H9 (cell line): ENCODE measurements around the gene NMUR2. TPM values are rescaled to one million over a fixed set of nuclear protein-coding genes. Genes with fewer than 3 reads are reported as not detected.
A peak's percentile ranks its signal among the peaks of the same experiment; 100 is the strongest.

ENCODE experiments used
- DNase-seq: peaks from one replicate; pipeline ENCODE4 v3.0.0-alpha.2; 2017
- H2AFZ ChIP-seq: one replicate; pipeline ENCODE4 v1.6.1; 2013; ENCODE audit warnings: mild to moderate bottlenecking, low read length, control low read depth, moderate library complexity
- H2AK5ac ChIP-seq: 2 replicates; pipeline ENCODE4 v1.6.1; 2013; ENCODE audit warnings: low read length, control low read depth, mixed read lengths; ENCODE audit not compliant: insufficient read length
- H2BK120ac ChIP-seq: one replicate; pipeline ENCODE4 v1.6.1; 2013; ENCODE audit warnings: low read depth, mild to moderate bottlenecking, low read length, control low read depth, inconsistent platforms; ENCODE audit not compliant: poor library complexity, severe bottlenecking
- H2BK12ac ChIP-seq: 2 replicates; pipeline ENCODE4 v1.6.1; 2013; ENCODE audit warnings: low read length, control low read depth, mixed read lengths, low read depth; ENCODE audit not compliant: insufficient read length
- H2BK15ac ChIP-seq: 2 replicates; pipeline ENCODE4 v1.6.1; 2013; ENCODE audit warnings: low read depth, low read length, control low read depth
- H2BK20ac ChIP-seq: one replicate; pipeline ENCODE4 v1.6.1; 2013; ENCODE audit warnings: low read depth, mild to moderate bottlenecking, low read length, control low read depth, inconsistent platforms; ENCODE audit not compliant: poor library complexity, severe bottlenecking
- H2BK5ac ChIP-seq: 2 replicates; pipeline ENCODE4 v1.6.1; 2013; ENCODE audit warnings: low read length, control low read depth, mixed read lengths; ENCODE audit not compliant: insufficient read length
- H3K14ac ChIP-seq: 2 replicates; pipeline ENCODE4 v1.6.1; 2013; ENCODE audit warnings: low read length, control low read depth; ENCODE audit not compliant: insufficient read depth
- H3K18ac ChIP-seq: 2 replicates; pipeline ENCODE4 v1.6.1; 2013; ENCODE audit warnings: low read depth, mild to moderate bottlenecking, mixed read lengths, low read length, control low read depth; ENCODE audit not compliant: insufficient read length
- H3K23ac ChIP-seq: 2 replicates; pipeline ENCODE4 v1.6.1; 2013; ENCODE audit warnings: low read length, control low read depth, mixed read lengths, low read depth; ENCODE audit not compliant: insufficient read length
- H3K23me2 ChIP-seq: 2 replicates; pipeline ENCODE4 v1.6.1; 2013; ENCODE audit warnings: low read depth, mild to moderate bottlenecking, mixed read lengths, low read length, control low read depth; ENCODE audit not compliant: insufficient read length, poor library complexity, severe bottlenecking
- H3K27ac ChIP-seq: 2 replicates; pipeline ENCODE4 v1.5.1; 2013; ENCODE audit warnings: low read length, control low read depth, mixed read lengths, low read depth; ENCODE audit not compliant: insufficient read length
- H3K27me3 ChIP-seq: 2 replicates; pipeline ENCODE4 v1.6.1; 2013; ENCODE audit warnings: low read length, control low read depth, inconsistent platforms; ENCODE audit not compliant: insufficient read depth
- H3K4ac ChIP-seq: 2 replicates; pipeline ENCODE4 v1.6.1; 2013; ENCODE audit warnings: low read depth, mild to moderate bottlenecking, control low read depth, inconsistent platforms, low read length, moderate library complexity
- H3K4me1 ChIP-seq: 2 replicates; pipeline ENCODE4 v1.6.1; 2013; ENCODE audit warnings: low read length, control low read depth, inconsistent platforms; ENCODE audit not compliant: insufficient read depth
- H3K4me2 ChIP-seq: 2 replicates; pipeline ENCODE4 v1.6.1; 2013; ENCODE audit warnings: low read length, control low read depth, mixed read lengths; ENCODE audit not compliant: insufficient read length, insufficient read depth
- H3K56ac ChIP-seq: 2 replicates; pipeline ENCODE4 v1.6.1; 2013; ENCODE audit warnings: low read depth, mild to moderate bottlenecking, mixed read lengths, low read length, control low read depth; ENCODE audit not compliant: insufficient read length
- H3K79me1 ChIP-seq: 2 replicates; pipeline ENCODE4 v1.6.1; 2013; ENCODE audit warnings: low read depth, mild to moderate bottlenecking, moderate library complexity, low read length, control low read depth, inconsistent platforms; ENCODE audit not compliant: insufficient read depth, poor library complexity, severe bottlenecking
- H3K79me2 ChIP-seq: 2 replicates; pipeline ENCODE4 v1.6.1; 2013; ENCODE audit warnings: low read length, control low read depth, inconsistent platforms; ENCODE audit not compliant: insufficient read depth
- H3K9ac ChIP-seq: 2 replicates; pipeline ENCODE4 v1.6.1; 2013; ENCODE audit warnings: low read length, control low read depth, mixed read lengths; ENCODE audit not compliant: insufficient read length; ENCODE audit errors: extremely low read depth
- H3K9me3 ChIP-seq: one replicate; pipeline ENCODE4 v1.6.1; 2013; ENCODE audit warnings: low read depth, low read length, inconsistent platforms; ENCODE audit not compliant: control insufficient read depth
- H3T11ph ChIP-seq: one replicate; pipeline ENCODE4 v1.6.1; 2013; ENCODE audit warnings: mild to moderate bottlenecking, low read length, control low read depth, inconsistent platforms
- H4K20me1 ChIP-seq: one replicate; pipeline ENCODE4 v1.6.1; 2013; ENCODE audit not compliant: control insufficient read depth, insufficient read length, insufficient read depth
- H4K5ac ChIP-seq: 2 replicates; pipeline ENCODE4 v1.6.1; 2013; ENCODE audit warnings: low read depth, mild to moderate bottlenecking, mixed read lengths, low read length, control low read depth; ENCODE audit not compliant: insufficient read length
- H4K8ac ChIP-seq: replicated peaks from 2 replicates; pipeline ENCODE4 v1.6.1; 2013; ENCODE audit warnings: low read length, control low read depth, mixed read lengths, low read depth; ENCODE audit not compliant: insufficient read length
- H4K91ac ChIP-seq: 2 replicates; pipeline ENCODE4 v1.6.1; 2013; ENCODE audit warnings: low read depth, mild to moderate bottlenecking, moderate library complexity, mixed read lengths, low read length, control low read depth; ENCODE audit not compliant: insufficient read length
- H3K27ac Mint-ChIP-seq, 3 experiments: 2 replicates in 2 of 3; 3 replicates in 1 of 3; pipeline ENCODE4 v1.8.0; 2020 to 2021; ENCODE audit warnings: mixed read lengths in 3 of 3, mild to moderate bottlenecking in 1 of 3, moderate library complexity in 1 of 3
- H3K27me3 Mint-ChIP-seq: 2 replicates; pipeline ENCODE4 v1.8.0; 2021; ENCODE audit warnings: low read depth, mild to moderate bottlenecking, moderate library complexity, mixed read lengths
- H3K36me3 Mint-ChIP-seq, 3 experiments: 2 replicates in 2 of 3; 3 replicates in 1 of 3; pipeline ENCODE4 v1.8.0; 2020 to 2021; ENCODE audit warnings: low read depth in 3 of 3, mixed read lengths in 3 of 3; ENCODE audit not compliant: insufficient read depth in 1 of 3
- H3K4me1 Mint-ChIP-seq, 2 experiments: 2 replicates each; pipeline ENCODE4 v1.8.0; 2020; ENCODE audit warnings: mixed read lengths in 2 of 2
- H3K4me3 Mint-ChIP-seq, 2 experiments: 2 replicates in 1 of 2; 3 replicates in 1 of 2; pipeline ENCODE4 v1.8.0; 2020 to 2021; ENCODE audit warnings: mild to moderate bottlenecking in 2 of 2, mixed read lengths in 2 of 2, moderate library complexity in 1 of 2
- H3K9me3 Mint-ChIP-seq, 2 experiments: 2 replicates in 1 of 2; 3 replicates in 1 of 2; pipeline ENCODE4 v1.8.0; 2020; ENCODE audit warnings: mild to moderate bottlenecking in 2 of 2, mixed read lengths in 2 of 2, moderate library complexity in 1 of 2
- WGBS: extraction: QIAGEN DNeasy Blood & Tissue Kit; methylation state at CpG from one replicate; pipeline ENCODE4 v1.1.7; 2013; ENCODE audit warnings: missing lambda C conversion rate, low lambda C conversion rate, mixed read lengths; ENCODE audit not compliant: insufficient read length; ENCODE audit errors: extremely low coverage; 5-methylcytosine and 5-hydroxymethylcytosine counted together
- long read RNA-seq: library from polyadenylated mRNA; unstranded; transcript quantifications from one replicate; pipeline ENCODE4 v2.0.0, GENCODE V29; 2020
- total RNA-seq: library from RNA; stranded (reverse); gene quantifications from 2 replicates; pipeline ENCODE4 v1.2.1, GENCODE V29; 2021
- TF ChIP-seq, protein P1 (sequence below): fragments of 200-600 bp; sonication (generic); conservative IDR thresholded peaks from 3 replicates; pipeline ENCODE4 v1.8.0; 2021; ENCODE audit warnings: antibody characterized with exemption, mild to moderate bottlenecking

The NMUR2 gene, protein sequence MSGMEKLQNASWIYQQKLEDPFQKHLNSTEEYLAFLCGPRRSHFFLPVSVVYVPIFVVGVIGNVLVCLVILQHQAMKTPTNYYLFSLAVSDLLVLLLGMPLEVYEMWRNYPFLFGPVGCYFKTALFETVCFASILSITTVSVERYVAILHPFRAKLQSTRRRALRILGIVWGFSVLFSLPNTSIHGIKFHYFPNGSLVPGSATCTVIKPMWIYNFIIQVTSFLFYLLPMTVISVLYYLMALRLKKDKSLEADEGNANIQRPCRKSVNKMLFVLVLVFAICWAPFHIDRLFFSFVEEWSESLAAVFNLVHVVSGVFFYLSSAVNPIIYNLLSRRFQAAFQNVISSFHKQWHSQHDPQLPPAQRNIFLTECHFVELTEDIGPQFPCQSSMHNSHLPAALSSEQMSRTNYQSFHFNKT
- 0.11 TPM in 1 of 2 replicates, not detected in the other for total RNA-seq
- long read RNA-seq: 0 reads

DNA sequence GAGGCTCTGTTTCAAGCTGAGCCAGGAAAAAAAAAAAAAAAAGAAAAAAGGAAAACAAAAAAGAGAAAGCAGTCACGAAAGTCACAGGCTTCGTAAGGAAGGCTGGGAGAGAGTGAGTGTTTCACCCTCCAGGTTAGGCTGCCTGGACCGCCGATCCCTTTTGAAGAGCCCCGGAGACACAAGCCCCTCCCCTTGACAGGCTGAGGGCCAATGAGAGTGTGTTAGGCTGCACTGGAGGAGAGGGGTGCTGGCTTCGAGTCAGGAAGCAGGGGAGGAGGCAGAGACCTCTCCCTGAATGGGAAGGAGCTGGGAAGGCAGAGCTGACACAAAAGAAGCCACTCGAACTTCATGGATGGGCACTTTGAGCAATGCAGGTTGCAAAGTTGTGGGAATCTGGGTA lies at the start of gene NMUR2:
TSS of gene NMUR2 (minus strand) at position 135 of the 400 bp plus-strand sequence. CDS start 166 bp downstream, outside the sequence.
- no peak within 1 kb of the TSS for H2BK120ac ChIP-seq
- Mint-ChIP-seq H3K27me3 (peaks cover 14% of the 10 kb centered on the region), H3K36me3 (no peaks in the 10 kb centered on the region; a peak in 1 of 7 replicates), H3K4me3 (no peak within 1 kb of the TSS; a peak in 1 of 5 replicates), H3K27ac (peak within 1 kb of the TSS in 1 of 3 experiments; percentile 31; a peak in 2 of 7 replicates), H3K4me1 (peaks cover 5 to 6% of the 10 kb centered on the region in 2 experiments), H3K9me3 (no peaks in the 10 kb centered on the region; a peak in 1 of 5 replicates)
- H2BK5ac ChIP-seq: no peak within 1 kb of the TSS
- H2BK15ac ChIP-seq: no peak within 1 kb of the TSS
- no peak within 1 kb of the TSS for H3K18ac ChIP-seq
- no peak within 1 kb of the TSS for H2BK20ac ChIP-seq
- no peak within 1 kb of the TSS for H3K4me2 ChIP-seq
- TF ChIP-seq, protein P1, sequence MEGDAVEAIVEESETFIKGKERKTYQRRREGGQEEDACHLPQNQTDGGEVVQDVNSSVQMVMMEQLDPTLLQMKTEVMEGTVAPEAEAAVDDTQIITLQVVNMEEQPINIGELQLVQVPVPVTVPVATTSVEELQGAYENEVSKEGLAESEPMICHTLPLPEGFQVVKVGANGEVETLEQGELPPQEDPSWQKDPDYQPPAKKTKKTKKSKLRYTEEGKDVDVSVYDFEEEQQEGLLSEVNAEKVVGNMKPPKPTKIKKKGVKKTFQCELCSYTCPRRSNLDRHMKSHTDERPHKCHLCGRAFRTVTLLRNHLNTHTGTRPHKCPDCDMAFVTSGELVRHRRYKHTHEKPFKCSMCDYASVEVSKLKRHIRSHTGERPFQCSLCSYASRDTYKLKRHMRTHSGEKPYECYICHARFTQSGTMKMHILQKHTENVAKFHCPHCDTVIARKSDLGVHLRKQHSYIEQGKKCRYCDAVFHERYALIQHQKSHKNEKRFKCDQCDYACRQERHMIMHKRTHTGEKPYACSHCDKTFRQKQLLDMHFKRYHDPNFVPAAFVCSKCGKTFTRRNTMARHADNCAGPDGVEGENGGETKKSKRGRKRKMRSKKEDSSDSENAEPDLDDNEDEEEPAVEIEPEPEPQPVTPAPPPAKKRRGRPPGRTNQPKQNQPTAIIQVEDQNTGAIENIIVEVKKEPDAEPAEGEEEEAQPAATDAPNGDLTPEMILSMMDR: no peak
- no peaks in the 10 kb centered on the region for H3K4me1 ChIP-seq
- no peaks in the 10 kb centered on the region for H3K9me3 ChIP-seq
- WGBS: no CpG with 5 or more reads among the region's 7 CpGs
- no peaks in the 10 kb centered on the region for H3K79me2 ChIP-seq
- H4K91ac ChIP-seq: no peak within 1 kb of the TSS
- no peak within 1 kb of the TSS for H3T11ph ChIP-seq
- no peaks in the 10 kb centered on the region for H3K79me1 ChIP-seq
- H3K27me3 ChIP-seq: no peaks in the 10 kb centered on the region; the same call in 1 of the 2 replicates
- H3K9ac ChIP-seq: no peak within 1 kb of the TSS
- no peaks in the 10 kb centered on the region for H3K23me2 ChIP-seq
- peak; percentile 88 for DNase-seq
- no peak within 1 kb of the TSS for H3K14ac ChIP-seq
- no peak within 1 kb of the TSS for H2AFZ ChIP-seq
- H3K4ac ChIP-seq: no peak within 1 kb of the TSS
- H4K8ac ChIP-seq: no peak within 1 kb of the TSS
- no peak within 1 kb of the TSS for H4K5ac ChIP-seq
- no peaks in the 10 kb centered on the region for H4K20me1 ChIP-seq
- no peak within 1 kb of the TSS for H3K56ac ChIP-seq
- no peak within 1 kb of the TSS for H3K23ac ChIP-seq
- H3K27ac ChIP-seq: no peak within 1 kb of the TSS
- no peak within 1 kb of the TSS for H2BK12ac ChIP-seq
- no peak within 1 kb of the TSS for H2AK5ac ChIP-seq
